Caco-2 (cell line): ENCODE data around the gene ZDHHC14. TPM values are rescaled to one million over a fixed set of nuclear protein-coding genes. Genes with fewer than 3 reads are reported as not detected.

ENCODE experiments used
- BruUV-seq: library from RNA; stranded (reverse); fragments of 400-500 nt; replicated peaks from 2 replicates; lab custom pipeline; 2021; lab: Mats Ljungman, UMichigan
- CTCF ChIA-PET: fragments of 300-600 bp; sonication (Branson Sonifier 250); formaldehyde crosslinking; loops from one replicate; lab custom pipeline; 2022; ENCODE audit warnings: antibody characterized with exemption; lab: Charles Lee
- POLR2A ChIA-PET: fragments of 300-600 bp; sonication (Branson Sonifier 250); formaldehyde crosslinking; loops from one replicate; lab custom pipeline; 2022; ENCODE audit warnings: antibody characterized with exemption; lab: Charles Lee
- DNase-seq, 2 experiments: peaks; one replicate each; pipeline versions ENCODE4 v3.0.0 to v3.0.0-alpha.2; 2020 to 2022
- H3K27me3 ChIP-seq: replicated peaks from 2 replicates; pipeline ENCODE4 v1.6.0; 2011; ENCODE audit warnings: low read length; ENCODE audit not compliant: control insufficient read depth, insufficient read depth
- H3K36me3 ChIP-seq: 2 replicates; pipeline ENCODE4 v1.5.1; 2011; ENCODE audit warnings: low read length; ENCODE audit not compliant: control insufficient read depth, insufficient read depth
- H3K4me1 ChIP-seq: fragments of 250-450 bp; sonication (Bioruptor Pico); 2 replicates; pipeline ENCODE4 v1.5.1; 2020; ENCODE audit warnings: mild to moderate bottlenecking
- H3K4me3 ChIP-seq: 2 replicates; pipeline ENCODE4 v1.5.1; 2011; ENCODE audit warnings: low read depth, mild to moderate bottlenecking, control low read depth, low read length
- H3K9me3 ChIP-seq: fragments of 250-450 bp; sonication (Bioruptor Pico); 2 replicates; pipeline ENCODE4 v1.5.1; 2020; ENCODE audit warnings: mild to moderate bottlenecking, moderate library complexity
- H3K27ac Mint-ChIP-seq: one replicate; pipeline ENCODE4 v1.8.0; 2022; ENCODE audit warnings: mixed read lengths; ENCODE audit not compliant: unreplicated experiment
- H3K27me3 Mint-ChIP-seq: one replicate; pipeline ENCODE4 v1.8.0; 2022; ENCODE audit warnings: mixed read lengths; ENCODE audit not compliant: insufficient read depth, unreplicated experiment
- H3K36me3 Mint-ChIP-seq: one replicate; pipeline ENCODE4 v1.8.0; 2022; ENCODE audit warnings: mild to moderate bottlenecking, mixed read lengths; ENCODE audit not compliant: insufficient read depth, unreplicated experiment
- H3K4me1 Mint-ChIP-seq: one replicate; pipeline ENCODE4 v1.8.0; 2022; ENCODE audit warnings: low read depth, mixed read lengths; ENCODE audit not compliant: unreplicated experiment
- H3K4me3 Mint-ChIP-seq: one replicate; pipeline ENCODE4 v1.8.0; 2022; ENCODE audit warnings: mild to moderate bottlenecking, moderate library complexity, mixed read lengths; ENCODE audit not compliant: unreplicated experiment
- H3K9me3 Mint-ChIP-seq: one replicate; pipeline ENCODE4 v1.8.0; 2022; ENCODE audit warnings: mixed read lengths; ENCODE audit not compliant: unreplicated experiment
- CTCF ChIP-seq, 2 experiments: fragments of 200-600 bp in 1 of 2; IDR thresholded peaks; 1 replicate in 1 of 2; 2 replicates in 1 of 2; pipeline versions ENCODE4 v1.5.1 to v1.8.0; 2011 to 2022; ENCODE audit warnings: antibody characterized with exemption in 1 of 2, control low read depth in 1 of 2, inconsistent platforms in 1 of 2, low read depth in 1 of 2, low read length in 1 of 2, mild to moderate bottlenecking in 1 of 2, moderate library complexity in 1 of 2; ENCODE audit not compliant: insufficient read depth in 1 of 2, severe bottlenecking in 1 of 2, unreplicated experiment in 1 of 2
- intact Hi-C: fragments of 100-400 bp; cut with micrococcal nuclease; formaldehyde crosslinking; loops from one replicate; pipeline ENCODE4 v1.10.0; 2022; ENCODE audit not compliant: unreplicated experiment
- total RNA-seq: library from RNA; stranded (reverse); gene quantifications from 2 replicates; pipeline ENCODE4 v1.2.3, GENCODE V29; 2022

ZDHHC14 gene
- total RNA-seq, 1 experiment from 2014 or later: 22.1 TPM

- Histone ChIP-seq H3K4me3 (no peak overlapping the region), H3K36me3 (peaks cover 2% of the 10 kb centered on the region; the same call in 1 of the 2 replicates), H3K4me1 (peaks cover 27% of the 10 kb centered on the region), H3K9me3 (peaks cover 10% of the 10 kb centered on the region; the same call in 1 of the 2 replicates), H3K27me3 (no peaks in the 10 kb centered on the region)
- H3K27ac Mint-ChIP-seq: no peak overlapping the region
- peaks cover 19% of the 10 kb centered on the region for H3K36me3 Mint-ChIP-seq
- ChIA-PET POLR2A (no interaction called here), CTCF (interaction anchor here (0.6 kb wide), 1 partner anchor 259 kb away, joined by 3 read pairs; no protein-coding TSS in a partner anchor)
- no peak overlapping the region for H3K4me3 Mint-ChIP-seq
- H3K9me3 Mint-ChIP-seq: peaks cover 9% of the 10 kb centered on the region
- H3K4me1 Mint-ChIP-seq: peaks cover 28% of the 10 kb centered on the region
- TF ChIP-seq CTCF (IDR thresholded peaks at IDR 0.05; ENCODE audit: insufficient read depth in 1 of 2, low read depth in 1 of 2, low read length in 1 of 2, severe bottlenecking in 1 of 2, unreplicated experiment in 1 of 2): no peak
- no peaks in the 10 kb centered on the region for H3K27me3 Mint-ChIP-seq
- DNase-seq: no peak
- no TSS peak for BruUV-seq
- intact Hi-C loops: no loop called here
Measured at GRCh38 chr6:157396026-157396425, 15.0 kb downstream of the ZDHHC14 start.

- peaks cover 2% of the 10 kb centered on the region; the same call in 1 of the 2 replicates for H3K36me3 ChIP-seq
- ChIA-PET POLR2A (no interaction called here), CTCF (no interaction called here)
- peaks cover 16% of the 10 kb centered on the region for H3K4me1 Mint-ChIP-seq
- TF ChIP-seq CTCF (IDR thresholded peaks at IDR 0.05; ENCODE audit: insufficient read depth in 1 of 2, low read depth in 1 of 2, low read length in 1 of 2, severe bottlenecking in 1 of 2, unreplicated experiment in 1 of 2): no peak
- BruUV-seq: no TSS peak
- H3K9me3 ChIP-seq: no peaks in the 10 kb centered on the region
- no peak overlapping the region for H3K4me3 Mint-ChIP-seq
- intact Hi-C loops: no loop called here
- DNase-seq: no peak
- H3K36me3 Mint-ChIP-seq: peaks cover 19% of the 10 kb centered on the region
- H3K27me3 Mint-ChIP-seq: no peaks in the 10 kb centered on the region
- H3K4me3 ChIP-seq: no peak overlapping the region
- no peaks in the 10 kb centered on the region for H3K9me3 Mint-ChIP-seq
- no peak overlapping the region for H3K27ac Mint-ChIP-seq
- H3K27me3 ChIP-seq: no peaks in the 10 kb centered on the region
- peaks cover 22% of the 10 kb centered on the region for H3K4me1 ChIP-seq
Measured at GRCh38 chr6:157397660-157398059, 16.7 kb downstream of the ZDHHC14 start.

- Histone ChIP-seq H3K9me3 (no peaks in the 10 kb centered on the region), H3K27me3 (no peaks in the 10 kb centered on the region), H3K4me1 (peaks cover 17% of the 10 kb centered on the region), H3K36me3 (peaks cover 2% of the 10 kb centered on the region; the same call in 1 of the 2 replicates), H3K4me3 (no peak overlapping the region)
- intact Hi-C loops: no loop called here
- no peak for DNase-seq
- no peak overlapping the region for H3K4me3 Mint-ChIP-seq
- ChIA-PET CTCF (no interaction called here), POLR2A (no interaction called here)
- no TSS peak for BruUV-seq
- no peak overlapping the region for H3K27ac Mint-ChIP-seq
- no peaks in the 10 kb centered on the region for H3K9me3 Mint-ChIP-seq
- H3K4me1 Mint-ChIP-seq: peaks cover 13% of the 10 kb centered on the region
- H3K27me3 Mint-ChIP-seq: no peaks in the 10 kb centered on the region
- no peak for TF ChIP-seq CTCF (IDR thresholded peaks at IDR 0.05; ENCODE audit: insufficient read depth in 1 of 2, low read depth in 1 of 2, low read length in 1 of 2, severe bottlenecking in 1 of 2, unreplicated experiment in 1 of 2)
- H3K36me3 Mint-ChIP-seq: peaks cover 19% of the 10 kb centered on the region
Measured at GRCh38 chr6:157398151-157398550, 17.2 kb downstream of the ZDHHC14 start.
